HG03159 (cell line): ENCODE data around the gene VBP1.
"Not testable (repeated sequence)": the region's sequence is repeated elsewhere in the genome, so short reads cannot be mapped to it uniquely, and the experiment has no call there.

Source experiments
- ATAC-seq: cut with Tn5 transposase; IDR thresholded peaks from one replicate; pipeline ENCODE4 v1.9.1; 2021; ENCODE audit warnings: mild to moderate bottlenecking, moderate library complexity; ENCODE audit not compliant: unreplicated experiment

Gene VBP1

GRCh38 chrX:155263854-155264628 lies 47.8 kb downstream of the VBP1 start, which contains the start of gene RAB39B:
Gene RAB39B, minus strand, starts transcription at chrX:155264491. Its CDS starts 203 bp downstream, at chrX:155264288.
- peak; percentile 85 for ATAC-seq

DNA sequence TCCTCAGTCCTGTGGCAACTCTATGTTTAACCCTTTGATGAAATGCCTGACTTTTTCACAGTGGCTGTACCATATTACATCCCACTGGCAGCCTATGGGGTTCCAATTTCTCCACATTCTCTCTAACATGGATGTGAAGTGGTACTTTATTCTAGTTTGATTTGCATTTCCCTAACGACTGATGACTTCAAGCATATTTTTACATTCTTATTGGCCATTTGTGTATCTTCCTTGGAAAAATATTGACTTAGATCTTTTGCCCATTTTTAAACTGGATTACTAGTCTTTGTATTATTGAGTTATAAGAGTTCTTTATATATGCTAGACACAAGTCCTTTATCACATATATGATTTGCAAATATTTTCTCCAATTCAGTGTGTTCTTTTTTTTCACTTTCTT lies 50.2 kb downstream of the VBP1 start:
- no peak for ATAC-seq

- ATAC-seq, result not testable (repeated sequence)
Measured at GRCh38 chrX:155267995-155268394, 51.7 kb downstream of the VBP1 start.

DNA sequence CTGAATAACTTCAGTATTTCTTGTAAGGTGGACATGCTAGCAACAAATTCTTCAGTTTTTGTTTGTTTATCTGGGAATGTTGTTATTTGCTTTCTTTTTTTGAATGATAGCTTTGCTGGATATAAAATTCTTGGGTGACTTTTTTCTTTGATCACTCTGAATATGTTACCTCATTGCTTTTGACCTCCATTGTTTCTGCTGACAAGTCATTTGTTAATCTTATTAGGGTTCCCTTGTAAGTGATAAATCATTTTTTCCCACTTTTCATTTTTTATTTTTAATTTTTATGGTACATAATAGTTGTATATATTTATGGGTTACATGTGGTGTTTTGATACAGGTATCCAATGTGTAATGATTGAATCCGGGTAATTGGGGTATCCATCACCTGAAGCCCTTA lies 54.7 kb downstream of the VBP1 start:
- ATAC-seq, result no peak

DNA sequence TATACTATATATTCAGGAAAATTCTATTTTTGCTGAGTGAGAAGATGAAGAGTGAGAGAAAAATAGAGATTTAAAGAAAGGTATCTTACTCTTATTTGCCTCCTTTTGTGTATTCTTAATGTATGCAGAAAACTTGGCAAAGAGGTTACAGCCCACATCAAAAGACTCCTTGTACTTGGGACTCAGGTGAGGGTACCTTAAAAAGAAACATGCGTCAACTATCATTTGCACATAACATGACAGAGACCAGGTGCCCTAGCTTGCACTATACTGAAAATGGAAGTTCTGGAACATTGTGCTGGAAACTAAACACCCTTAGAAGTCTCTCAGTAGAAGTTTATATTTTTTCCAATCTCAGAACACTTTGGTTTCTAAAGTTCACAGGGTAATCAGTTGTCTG lies 63.6 kb downstream of the VBP1 start:
- no peak for ATAC-seq
